Neural progenitor cell (in vitro differentiated cells): ENCODE measurements around the gene TEPSIN. TPM values are rescaled to one million over a fixed set of nuclear protein-coding genes. Genes with fewer than 3 reads are reported as not detected.

Experiments used
- DNase-seq: peaks from one replicate; pipeline ENCODE4 v3.0.0-alpha.2; 2016; ENCODE audit warnings: low spot score
- H2AFZ ChIP-seq: fragments of 200-600 bp; sonication (generic); replicated peaks from 2 replicates; pipeline ENCODE4 v1.6.1; 2016; ENCODE audit warnings: antibody characterized with exemption
- H3F3A ChIP-seq: fragments of 200-600 bp; sonication (generic); 2 replicates; pipeline ENCODE4 v1.6.1; 2016; ENCODE audit warnings: antibody characterized with exemption, low read depth
- H3K27ac ChIP-seq: fragments of 200-600 bp; sonication (generic); 2 replicates; pipeline ENCODE4 v1.5.1; 2016; ENCODE audit warnings: mild to moderate bottlenecking
- H3K27me3 ChIP-seq: fragments of 200-600 bp; sonication (generic); 2 replicates; pipeline ENCODE4 v1.6.1; 2016; ENCODE audit warnings: mild to moderate bottlenecking, moderate library complexity
- H3K36me3 ChIP-seq: fragments of 200-600 bp; sonication (generic); 2 replicates; pipeline ENCODE4 v1.5.1; 2016
- H3K4me1 ChIP-seq: fragments of 200-600 bp; sonication (generic); 2 replicates; pipeline ENCODE4 v1.6.1; 2016; ENCODE audit warnings: mixed run types
- H3K4me2 ChIP-seq: fragments of 200-600 bp; sonication (generic); 2 replicates; pipeline ENCODE4 v1.6.1; 2016
- H3K4me3 ChIP-seq: fragments of 200-600 bp; sonication (generic); 2 replicates; pipeline ENCODE4 v1.5.1; 2016
- H3K79me2 ChIP-seq: fragments of 200-600 bp; sonication (generic); 2 replicates; pipeline ENCODE4 v1.6.1; 2016; ENCODE audit warnings: low read depth
- H3K9ac ChIP-seq: fragments of 200-600 bp; sonication (generic); 2 replicates; pipeline ENCODE4 v1.6.1; 2016
- H3K9me3 ChIP-seq: fragments of 200-600 bp; sonication (generic); 2 replicates; pipeline ENCODE4 v1.5.1; 2016; ENCODE audit warnings: low read depth
- H4K20me1 ChIP-seq: fragments of 200-600 bp; sonication (generic); 2 replicates; pipeline ENCODE4 v1.6.1; 2016; ENCODE audit warnings: low read depth
- H3K27ac Mint-ChIP-seq: 3 replicates; pipeline ENCODE4 v1.8.0; 2021; ENCODE audit warnings: mixed read lengths
- H3K27me3 Mint-ChIP-seq: 2 replicates; pipeline ENCODE4 v1.8.0; 2022; ENCODE audit warnings: low read depth, mild to moderate bottlenecking, inconsistent platforms, moderate library complexity, mixed read lengths; ENCODE audit not compliant: insufficient read depth
- H3K36me3 Mint-ChIP-seq: 3 replicates; pipeline ENCODE4 v1.8.0; 2021; ENCODE audit warnings: mixed read lengths
- H3K4me1 Mint-ChIP-seq: 3 replicates; pipeline ENCODE4 v1.8.0; 2021; ENCODE audit warnings: mixed read lengths
- H3K4me3 Mint-ChIP-seq: 3 replicates; pipeline ENCODE4 v1.8.0; 2021; ENCODE audit warnings: mild to moderate bottlenecking, moderate library complexity, mixed read lengths
- H3K9me3 Mint-ChIP-seq: 3 replicates; pipeline ENCODE4 v1.8.0; 2020; ENCODE audit warnings: mixed read lengths
- CTCF ChIP-seq: fragments of 200-600 bp; sonication (generic); IDR thresholded peaks from 2 replicates; pipeline ENCODE4 v1.5.1; 2017; ENCODE audit warnings: antibody characterized with exemption, mild to moderate bottlenecking
- EZH2 ChIP-seq: fragments of 200-600 bp; sonication (generic); IDR thresholded peaks from 2 replicates; pipeline ENCODE4 v1.6.1; 2017; ENCODE audit warnings: antibody characterized with exemption, mild to moderate bottlenecking, moderate library complexity
- EZH2phosphoT487 ChIP-seq: fragments of 200-600 bp; sonication (generic); IDR thresholded peaks from 2 replicates; pipeline ENCODE4 v1.6.1; 2017; ENCODE audit warnings: antibody characterized with exemption
- total RNA-seq: library from RNA; depleted of rRNA; stranded (reverse); fragments of >200 nt; gene quantifications from 2 replicates; pipeline ENCODE4 v1.2.3, GENCODE V29; 2015; ENCODE audit warnings: low replicate concordance

Gene TEPSIN
- total RNA-seq, 1 donor from 2014 or later: 20.6 TPM

- Histone ChIP-seq H3K4me2 (peak overlapping the region; percentile 65), H4K20me1 (peaks cover 30% of the 10 kb centered on the region), H3F3A (peaks cover 14% of the 10 kb centered on the region), H3K79me2 (peaks cover 27% of the 10 kb centered on the region), H3K27me3 (peaks cover 12% of the 10 kb centered on the region), H3K36me3 (no peaks in the 10 kb centered on the region), H3K9ac (no peak overlapping the region), H2AFZ (peak overlapping the region; percentile 71), H3K4me1 (peaks cover 17% of the 10 kb centered on the region), H3K4me3 (peak overlapping the region; percentile 21), H3K27ac (no peak overlapping the region), H3K9me3 (no peaks in the 10 kb centered on the region)
- H3K4me3 Mint-ChIP-seq: peak overlapping the region; percentile 87
- DNase-seq: peak; percentile 43
- H3K27ac Mint-ChIP-seq: peak overlapping the region; percentile 9
- peaks cover 8% of the 10 kb centered on the region for H3K27me3 Mint-ChIP-seq
- H3K36me3 Mint-ChIP-seq: no peaks in the 10 kb centered on the region
- TF ChIP-seq CTCF (no peak), EZH2 (no peak), EZH2phosphoT487 (no peak)
- peaks cover 16% of the 10 kb centered on the region for H3K4me1 Mint-ChIP-seq
- H3K9me3 Mint-ChIP-seq: peaks cover 11% of the 10 kb centered on the region
Observed at GRCh38 chr17:81223762-81224130, 15.1 kb downstream of the TEPSIN start.

GRCh38 chr17:81222906-81223761 is 15.7 kb downstream of the TEPSIN start, which contains the start of gene CEP131:
Gene CEP131, minus strand, starts transcription at chr17:81222965. Its CDS starts 2,909 bp downstream, at chr17:81220056.
- Histone ChIP-seq H3K27ac (no peak within 1 kb of the TSS), H3F3A (peaks cover 14% of the 10 kb centered on the region), H3K4me3 (peak within 1 kb of the TSS; percentile 88), H3K79me2 (peaks cover 27% of the 10 kb centered on the region), H3K36me3 (no peaks in the 10 kb centered on the region), H3K27me3 (peaks cover 12% of the 10 kb centered on the region), H3K4me1 (peaks cover 17% of the 10 kb centered on the region), H3K9me3 (no peaks in the 10 kb centered on the region), H3K9ac (peak within 1 kb of the TSS; percentile 72), H2AFZ (peak within 1 kb of the TSS; percentile 71), H3K4me2 (peak within 1 kb of the TSS; percentile 90), H4K20me1 (peaks cover 30% of the 10 kb centered on the region)
- Mint-ChIP-seq H3K4me3 (peak within 1 kb of the TSS; percentile 87), H3K4me1 (peaks cover 16% of the 10 kb centered on the region), H3K27ac (peak within 1 kb of the TSS; percentile 9), H3K27me3 (peaks cover 8% of the 10 kb centered on the region), H3K36me3 (no peaks in the 10 kb centered on the region), H3K9me3 (peaks cover 11% of the 10 kb centered on the region)
- DNase-seq: peak; percentile 99
- TF ChIP-seq CTCF (no peak), EZH2 (peak; percentile 15), EZH2phosphoT487 (no peak)

GRCh38 chr17:81222620-81222905 is 16.3 kb downstream of the TEPSIN start:
- Histone ChIP-seq H3F3A (peaks cover 14% of the 10 kb centered on the region), H3K79me2 (peaks cover 27% of the 10 kb centered on the region), H3K9ac (peak overlapping the region; percentile 72), H3K27ac (no peak overlapping the region), H3K4me2 (peak overlapping the region; percentile 90), H3K36me3 (no peaks in the 10 kb centered on the region), H3K9me3 (no peaks in the 10 kb centered on the region), H3K4me3 (peak overlapping the region; percentile 88), H3K27me3 (peaks cover 12% of the 10 kb centered on the region), H3K4me1 (peaks cover 17% of the 10 kb centered on the region), H2AFZ (no peak overlapping the region), H4K20me1 (peaks cover 30% of the 10 kb centered on the region)
- no peak for TF ChIP-seq EZH2phosphoT487
- TF ChIP-seq EZH2: no peak
- no peak for TF ChIP-seq CTCF
- H3K4me3 Mint-ChIP-seq: peak overlapping the region; percentile 87
- DNase-seq: no peak
- H3K27ac Mint-ChIP-seq: no peak overlapping the region
- peaks cover 8% of the 10 kb centered on the region for H3K27me3 Mint-ChIP-seq
- peaks cover 11% of the 10 kb centered on the region for H3K9me3 Mint-ChIP-seq
- peaks cover 2% of the 10 kb centered on the region for H3K36me3 Mint-ChIP-seq
- peaks cover 16% of the 10 kb centered on the region for H3K4me1 Mint-ChIP-seq
